ENCODE results near the gene NACA2.

DNA sequence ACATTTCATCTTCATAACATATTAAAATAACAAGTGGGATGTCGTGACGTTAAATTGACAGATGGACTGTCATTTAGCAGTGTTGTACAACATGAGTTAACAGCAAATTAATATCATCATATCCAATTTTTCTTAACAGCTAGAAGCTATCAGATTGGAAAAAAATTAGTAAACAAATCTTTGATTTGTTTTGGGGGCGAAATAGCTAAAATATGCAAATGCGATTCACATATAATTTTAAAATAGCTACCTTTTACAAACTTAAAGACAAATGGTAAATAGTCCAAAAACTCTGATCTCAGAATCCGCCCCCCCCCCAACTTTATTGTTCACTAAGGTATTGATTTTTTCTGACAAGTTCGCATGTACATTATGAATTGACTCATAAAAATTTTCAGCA lies 20.3 kb upstream of the NACA2 start:
- TF ChIP-seq, protein P1, sequence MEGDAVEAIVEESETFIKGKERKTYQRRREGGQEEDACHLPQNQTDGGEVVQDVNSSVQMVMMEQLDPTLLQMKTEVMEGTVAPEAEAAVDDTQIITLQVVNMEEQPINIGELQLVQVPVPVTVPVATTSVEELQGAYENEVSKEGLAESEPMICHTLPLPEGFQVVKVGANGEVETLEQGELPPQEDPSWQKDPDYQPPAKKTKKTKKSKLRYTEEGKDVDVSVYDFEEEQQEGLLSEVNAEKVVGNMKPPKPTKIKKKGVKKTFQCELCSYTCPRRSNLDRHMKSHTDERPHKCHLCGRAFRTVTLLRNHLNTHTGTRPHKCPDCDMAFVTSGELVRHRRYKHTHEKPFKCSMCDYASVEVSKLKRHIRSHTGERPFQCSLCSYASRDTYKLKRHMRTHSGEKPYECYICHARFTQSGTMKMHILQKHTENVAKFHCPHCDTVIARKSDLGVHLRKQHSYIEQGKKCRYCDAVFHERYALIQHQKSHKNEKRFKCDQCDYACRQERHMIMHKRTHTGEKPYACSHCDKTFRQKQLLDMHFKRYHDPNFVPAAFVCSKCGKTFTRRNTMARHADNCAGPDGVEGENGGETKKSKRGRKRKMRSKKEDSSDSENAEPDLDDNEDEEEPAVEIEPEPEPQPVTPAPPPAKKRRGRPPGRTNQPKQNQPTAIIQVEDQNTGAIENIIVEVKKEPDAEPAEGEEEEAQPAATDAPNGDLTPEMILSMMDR (IDR thresholded peaks at IDR 0.05): no peak
- no peak for TF ChIP-seq POLR2A (IDR thresholded peaks at IDR 0.05)
